CD1c-positive myeloid dendritic cell (primary cell): ENCODE results near the gene TMPRSS11A.

ENCODE experiments used
- DNase-seq: peaks from one replicate; pipeline ENCODE4 v3.0.0-alpha.2; 2016; ENCODE audit errors: extremely low spot score

TMPRSS11A gene

DNA sequence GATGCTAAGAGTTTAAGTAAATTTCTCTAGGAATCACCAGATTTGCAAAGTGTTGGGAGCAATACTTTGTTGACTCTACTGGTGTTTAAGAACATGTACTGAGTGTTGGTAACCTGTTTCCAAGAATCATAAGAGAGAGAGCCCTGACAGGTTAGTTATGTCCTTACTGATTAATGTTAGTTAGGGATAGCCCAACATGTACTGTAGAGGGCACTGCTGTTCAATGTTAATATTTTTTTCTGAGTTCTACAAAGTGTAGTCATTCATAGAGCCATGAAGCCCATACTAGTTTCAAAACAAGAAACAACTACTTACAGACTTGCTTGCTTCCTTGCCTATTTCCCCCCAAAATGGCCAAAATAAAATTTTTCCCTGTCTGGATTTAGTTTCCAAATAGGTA is 91.4 kb downstream of the TMPRSS11A start:
- DNase-seq = peak; percentile 49

DNA sequence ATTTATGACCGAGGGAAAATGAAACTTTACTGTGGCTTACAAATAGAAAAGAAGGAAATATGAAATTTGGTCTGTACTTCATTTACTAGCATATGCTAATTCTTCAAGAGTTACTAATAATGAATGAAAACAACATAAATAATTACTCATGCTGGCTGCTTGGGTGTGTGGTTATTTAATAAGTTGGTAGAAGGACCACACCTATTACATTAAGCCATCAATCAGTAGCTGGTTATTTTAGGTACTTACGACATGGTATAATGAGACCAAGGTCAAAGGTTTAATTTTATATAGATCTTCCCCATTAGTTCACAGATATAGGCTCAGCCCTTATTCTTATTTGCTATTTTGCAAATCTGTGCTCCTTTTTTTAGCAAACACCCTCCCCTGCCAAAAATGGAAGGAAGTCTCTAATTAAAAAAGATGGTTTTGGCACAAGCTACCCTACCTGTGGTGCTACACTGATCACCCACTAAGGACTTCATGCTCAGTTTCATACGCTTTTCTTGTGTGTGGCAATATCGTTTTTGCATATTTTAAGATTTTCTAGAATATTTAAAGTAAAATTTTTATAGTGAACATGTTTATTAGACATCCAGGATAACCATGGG is 93.6 kb downstream of the TMPRSS11A start:
- DNase-seq = no peak

DNA sequence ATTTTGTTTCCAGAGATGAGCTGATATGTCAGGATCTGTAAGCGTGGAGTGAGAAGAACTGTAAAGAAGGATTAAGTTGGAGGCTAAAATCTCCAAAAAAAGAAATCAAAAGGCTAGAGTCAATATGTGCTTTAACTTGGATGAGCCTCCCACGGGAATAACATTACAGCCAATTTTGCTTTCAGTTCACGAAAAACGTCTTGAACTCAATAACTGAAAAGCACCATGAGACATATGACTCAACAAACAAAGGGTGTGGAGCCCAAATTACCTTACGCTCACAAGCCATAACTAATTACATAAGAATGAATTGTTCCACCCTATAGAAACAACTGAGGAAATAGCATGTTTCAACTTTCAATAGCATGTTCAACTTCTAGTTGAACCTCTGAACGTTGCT is 101.8 kb downstream of the TMPRSS11A start:
- no peak for DNase-seq
